GM10847 (cell line): ENCODE data around the gene TIMM17B.

Experiments
- POLR2A ChIP-seq: IDR thresholded peaks from 2 replicates; pipeline ENCODE4 v1.6.1; 2011; ENCODE audit not compliant: insufficient read length; ENCODE audit errors: extremely low read depth

TIMM17B gene

GRCh38 chrX:48883729-48884128 is 13.8 kb downstream of the TIMM17B start:
- no peak for TF ChIP-seq POLR2A

GRCh38 chrX:48864210-48864609 is 33.4 kb downstream of the TIMM17B start:
- TF ChIP-seq POLR2A = no peak

DNA sequence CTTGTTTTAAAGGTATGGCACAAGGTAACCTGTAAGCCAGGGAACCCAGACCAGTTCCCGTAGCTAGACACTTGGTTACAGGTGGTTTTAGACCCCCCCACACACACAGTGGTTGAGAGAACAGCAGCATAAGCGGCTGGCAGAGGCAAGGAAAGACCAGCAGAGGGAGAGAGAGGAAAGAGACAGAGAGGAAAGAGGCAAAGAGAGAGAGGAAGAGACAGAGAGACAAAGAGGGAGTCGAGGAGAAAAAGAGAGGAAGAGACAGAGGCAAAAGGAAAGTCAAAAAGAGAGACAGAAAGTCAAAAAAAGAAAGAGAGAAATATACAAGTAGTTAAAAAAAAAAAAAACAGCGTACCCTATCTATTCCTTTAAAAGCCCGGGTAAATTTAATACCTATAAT is 42.7 kb downstream of the TIMM17B start:
- no peak for TF ChIP-seq POLR2A

GRCh38 chrX:48852857-48853256 is 44.7 kb downstream of the TIMM17B start:
- no peak for TF ChIP-seq POLR2A

- TF ChIP-seq POLR2A = no peak
Observed at GRCh38 chrX:48848847-48849246, 48.7 kb downstream of the TIMM17B start.
